AG04449 (cell line): ENCODE results near the gene SH3GL2.

Experiments used
- CTCF ChIA-PET: fragments of 350-600 bp; formaldehyde crosslinking; extraction: SDS; loops from one replicate; lab custom pipeline; 2021; ENCODE audit warnings: antibody characterized with exemption; lab: Yijun Ruan, JAX
- POLR2A ChIA-PET: fragments of 400-600, 350-600 bp; formaldehyde crosslinking; extraction: SDS; loops from one replicate; lab custom pipeline; 2020; ENCODE audit warnings: antibody characterized with exemption, inconsistent platforms; lab: Yijun Ruan, JAX
- DNase-seq: peaks from one replicate; pipeline ENCODE4 v3.0.0-alpha.2; 2010; ENCODE audit warnings: low read depth, low spot score
- H3K4me3 ChIP-seq: 2 replicates; pipeline ENCODE4 v1.5.1; 2011; ENCODE audit warnings: low read depth, mild to moderate bottlenecking, control low read depth, low read length
- TF ChIP-seq, protein P1 (sequence below): IDR thresholded peaks from one replicate; pipeline ENCODE4 v1.5.1; 2011; ENCODE audit warnings: mild to moderate bottlenecking, moderate library complexity, low read length, control low read depth, inconsistent platforms; ENCODE audit not compliant: insufficient read depth; ENCODE audit errors: missing control alignments

Gene SH3GL2

DNA sequence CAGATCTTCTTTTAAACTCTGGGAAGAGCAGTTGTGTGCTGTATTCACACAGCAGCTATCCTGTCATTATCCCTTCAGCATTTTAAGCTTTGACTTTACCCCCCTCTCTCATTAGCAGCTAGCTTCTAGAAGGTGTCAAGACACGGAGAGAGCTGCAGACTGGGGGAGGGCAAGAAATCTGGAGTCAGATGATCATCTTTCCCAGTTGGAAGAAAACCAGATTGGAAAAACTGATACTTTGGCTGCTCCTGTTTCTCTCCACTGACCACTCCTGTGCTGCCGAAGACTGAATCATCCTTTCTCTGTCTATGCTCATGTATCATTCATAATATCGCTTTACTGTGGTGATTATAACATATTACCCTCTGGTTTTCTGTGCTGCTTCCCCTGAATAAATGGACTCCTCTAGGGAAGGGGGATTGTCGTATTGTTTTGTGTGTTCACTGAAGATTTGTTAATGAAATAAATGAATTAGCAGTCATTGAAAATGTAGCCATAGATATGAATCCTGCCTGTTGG lies 75.1 kb downstream of the SH3GL2 start:
- no peak overlapping the region for H3K4me3 ChIP-seq
- ChIA-PET POLR2A (no interaction called here), CTCF (no interaction called here)
- DNase-seq: no peak
- TF ChIP-seq, protein P1, sequence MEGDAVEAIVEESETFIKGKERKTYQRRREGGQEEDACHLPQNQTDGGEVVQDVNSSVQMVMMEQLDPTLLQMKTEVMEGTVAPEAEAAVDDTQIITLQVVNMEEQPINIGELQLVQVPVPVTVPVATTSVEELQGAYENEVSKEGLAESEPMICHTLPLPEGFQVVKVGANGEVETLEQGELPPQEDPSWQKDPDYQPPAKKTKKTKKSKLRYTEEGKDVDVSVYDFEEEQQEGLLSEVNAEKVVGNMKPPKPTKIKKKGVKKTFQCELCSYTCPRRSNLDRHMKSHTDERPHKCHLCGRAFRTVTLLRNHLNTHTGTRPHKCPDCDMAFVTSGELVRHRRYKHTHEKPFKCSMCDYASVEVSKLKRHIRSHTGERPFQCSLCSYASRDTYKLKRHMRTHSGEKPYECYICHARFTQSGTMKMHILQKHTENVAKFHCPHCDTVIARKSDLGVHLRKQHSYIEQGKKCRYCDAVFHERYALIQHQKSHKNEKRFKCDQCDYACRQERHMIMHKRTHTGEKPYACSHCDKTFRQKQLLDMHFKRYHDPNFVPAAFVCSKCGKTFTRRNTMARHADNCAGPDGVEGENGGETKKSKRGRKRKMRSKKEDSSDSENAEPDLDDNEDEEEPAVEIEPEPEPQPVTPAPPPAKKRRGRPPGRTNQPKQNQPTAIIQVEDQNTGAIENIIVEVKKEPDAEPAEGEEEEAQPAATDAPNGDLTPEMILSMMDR: no peak

GRCh38 chr9:17656889-17657288 lies 78.0 kb downstream of the SH3GL2 start:
- H3K4me3 ChIP-seq: no peak overlapping the region
- CTCF ChIA-PET: no interaction called here
- no peak for DNase-seq
- TF ChIP-seq, protein P1: no peak
- POLR2A ChIA-PET: no interaction called here

DNA sequence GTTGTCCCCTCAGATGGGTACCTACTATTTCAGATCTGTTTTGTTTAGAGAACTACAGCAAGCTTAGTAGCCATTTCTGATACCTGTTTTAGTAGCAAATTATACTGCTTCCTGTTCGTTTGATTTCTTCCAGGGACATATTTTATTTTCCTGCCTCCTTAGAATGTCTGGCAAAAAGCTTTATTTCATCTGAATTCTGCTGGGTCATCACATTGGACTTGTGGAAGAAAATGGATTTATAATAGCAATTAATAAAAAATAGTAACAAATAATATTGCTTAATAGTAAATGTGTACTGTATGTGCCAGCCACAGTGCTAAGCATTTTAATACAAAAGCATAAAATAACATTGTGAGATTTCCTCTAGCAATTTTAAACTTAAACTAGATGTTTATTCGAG lies 79.4 kb downstream of the SH3GL2 start:
- TF ChIP-seq, protein P1: no peak
- H3K4me3 ChIP-seq: no peak overlapping the region
- ChIA-PET CTCF (no interaction called here), POLR2A (no interaction called here)
- no peak for DNase-seq

DNA sequence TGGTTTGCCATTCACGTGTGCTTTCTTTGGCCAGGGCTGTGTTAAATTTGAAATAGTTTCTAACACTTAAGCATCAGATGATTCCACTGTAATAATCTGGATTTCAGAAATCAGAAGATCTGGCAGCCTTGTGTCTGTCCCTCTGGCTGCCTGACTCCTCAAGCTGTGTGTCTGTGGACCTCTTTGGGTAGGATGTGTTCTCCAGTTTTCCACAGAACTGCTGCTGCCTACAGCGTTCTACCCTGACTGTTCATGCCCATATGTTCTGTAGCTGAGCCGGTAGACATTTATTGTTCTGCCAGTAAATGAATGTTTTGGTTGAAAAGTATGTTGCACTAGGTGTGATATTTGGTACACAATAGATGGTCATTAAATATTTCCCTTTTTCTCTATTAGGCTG lies 81.3 kb downstream of the SH3GL2 start:
- TF ChIP-seq, protein P1: no peak
- H3K4me3 ChIP-seq: no peak overlapping the region
- CTCF ChIA-PET: no interaction called here
- POLR2A ChIA-PET: no interaction called here
- no peak for DNase-seq

DNA sequence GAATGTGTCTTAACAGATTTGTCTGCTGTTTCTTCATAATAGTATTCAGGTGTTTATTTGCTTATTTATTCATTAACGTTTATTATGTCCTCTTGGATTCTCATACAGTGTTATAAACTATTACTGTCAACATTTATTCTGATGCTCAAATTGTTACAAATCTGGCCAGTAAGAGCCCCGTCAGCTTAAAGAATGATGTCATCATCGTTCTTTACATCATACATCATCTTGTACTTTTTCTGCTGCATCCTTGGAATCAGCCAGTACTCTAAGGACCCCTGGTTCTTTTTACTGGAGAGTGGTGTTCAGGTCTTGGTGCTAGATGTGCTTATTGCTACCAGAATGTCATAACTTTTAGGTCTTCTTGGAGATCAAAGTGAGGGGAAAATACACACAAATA lies 86.6 kb downstream of the SH3GL2 start:
- no peak overlapping the region for H3K4me3 ChIP-seq
- POLR2A ChIA-PET: no interaction called here
- DNase-seq: no peak
- TF ChIP-seq, protein P1: no peak
- CTCF ChIA-PET: no interaction called here

GRCh38 chr9:17669206-17669605 lies 90.3 kb downstream of the SH3GL2 start:
- TF ChIP-seq, protein P1: no peak
- no peak for DNase-seq
- no peak overlapping the region for H3K4me3 ChIP-seq
- POLR2A ChIA-PET: no interaction called here
- CTCF ChIA-PET: no interaction called here
